A673 (cell line): Measurements from ENCODE around the gene OCLN.

ENCODE experiments used
- CTCF ChIP-seq: fragments of 300-800, 200-600 bp; sonication (generic); conservative IDR thresholded peaks from 2 replicates; pipeline ENCODE4 v1.5.1; 2017; ENCODE audit warnings: low read depth, mild to moderate bottlenecking, antibody characterized with exemption, low read length, moderate library complexity, mixed read lengths
- EZH2 ChIP-seq: fragments of 200-600 bp; sonication (generic); IDR thresholded peaks from 2 replicates; pipeline ENCODE4 v1.6.1; 2017; ENCODE audit warnings: borderline replicate concordance, low read depth, mild to moderate bottlenecking, mixed read lengths, antibody characterized with exemption, low read length; ENCODE audit not compliant: poor library complexity, severe bottlenecking

GRCh38 chr5:69484891-69485290, 7.7 kb upstream of the OCLN start:
- no peak for TF ChIP-seq CTCF
- TF ChIP-seq EZH2: no peak
